ENCODE data around the gene TMEM258. TPM values are rescaled to one million over a fixed set of nuclear protein-coding genes. Genes with fewer than 3 reads are reported as not detected.
A peak's percentile ranks its signal among the peaks of the same experiment; 100 is the strongest.

The TMEM258 gene
- total RNA-seq, 1 experiment from 2014 or later, result 201 TPM

GRCh38 chr11:61749591-61750217, 42.7 kb downstream of the TMEM258 start:
- Histone ChIP-seq H2BK12ac (ENCODE audit: insufficient read length, low read depth, low read length) (no peak overlapping the region), H3K23ac (ENCODE audit: insufficient read length, low read depth, low read length) (no peak overlapping the region), H3T11ph (ENCODE audit: low read length) (no peak overlapping the region), H2BK5ac (ENCODE audit: insufficient read length, low read length) (no peak overlapping the region), H3K79me1 (ENCODE audit: insufficient read depth, low read depth, low read length, poor library complexity, severe bottlenecking) (no peaks in the 10 kb centered on the region), H3K4me2 (ENCODE audit: insufficient read depth, insufficient read length, low read length) (no peak overlapping the region), H4K8ac (replicated peaks; ENCODE audit: insufficient read length, low read depth, low read length) (no peak overlapping the region), H3K79me2 (ENCODE audit: insufficient read depth, low read length) (no peaks in the 10 kb centered on the region), H2BK20ac (ENCODE audit: low read depth, low read length, poor library complexity, severe bottlenecking) (no peak overlapping the region), H3K23me2 (ENCODE audit: insufficient read length, low read depth, low read length, poor library complexity, severe bottlenecking) (peaks cover 5% of the 10 kb centered on the region), H3K4ac (ENCODE audit: low read depth, low read length) (no peak overlapping the region), H4K20me1 (ENCODE audit: control insufficient read depth, insufficient read depth, insufficient read length) (no peaks in the 10 kb centered on the region), H2AFZ (ENCODE audit: low read length) (no peak overlapping the region), H2BK15ac (ENCODE audit: low read depth, low read length) (no peak overlapping the region), H2BK120ac (ENCODE audit: low read depth, low read length, poor library complexity, severe bottlenecking) (no peak overlapping the region), H3K9ac (ENCODE audit: extremely low read depth, insufficient read length, low read length) (no peak overlapping the region), H3K27ac (ENCODE audit: insufficient read length, low read depth, low read length) (no peak overlapping the region), H3K56ac (ENCODE audit: insufficient read length, low read depth, low read length) (no peak overlapping the region), H3K4me1 (ENCODE audit: insufficient read depth, low read length) (peaks cover 2% of the 10 kb centered on the region; the same call in 1 of the 2 replicates), H3K9me3 (ENCODE audit: control insufficient read depth, low read depth, low read length) (no peaks in the 10 kb centered on the region), H4K5ac (ENCODE audit: insufficient read length, low read depth, low read length) (no peak overlapping the region), H3K27me3 (ENCODE audit: insufficient read depth, low read length) (peaks cover 8% of the 10 kb centered on the region; the same call in 1 of the 2 replicates), H4K91ac (ENCODE audit: insufficient read length, low read depth, low read length) (no peak overlapping the region), H2AK5ac (ENCODE audit: insufficient read length, low read length) (no peak overlapping the region), H3K14ac (ENCODE audit: insufficient read depth, low read length) (no peak overlapping the region), H3K18ac (ENCODE audit: insufficient read length, low read depth, low read length) (no peak overlapping the region)
- Mint-ChIP-seq H3K4me1 (peaks cover 37 to 62% of the 10 kb centered on the region in 2 experiments), H3K36me3 (ENCODE audit: insufficient read depth in 1 of 3, low read depth in 3 of 3) (no peaks in the 10 kb centered on the region), H3K27me3 (ENCODE audit: low read depth) (peaks cover 38% of the 10 kb centered on the region), H3K9me3 (peaks cover 0 to 3% of the 10 kb centered on the region in 2 experiments; a peak in 1 of 5 replicates), H3K4me3 (peak overlapping the region in 1 of 2 experiments; percentile 3; a peak in 4 of 5 replicates), H3K27ac (peak overlapping the region in 1 of 3 experiments; percentile 10; a peak in 3 of 7 replicates)
- DNase-seq, result no peak
- no CpG with 5 or more reads among the region's 21 CpGs for WGBS (ENCODE audit: extremely low coverage, insufficient read length, low lambda C conversion rate)
- no peak for TF ChIP-seq CTCF (conservative IDR thresholded peaks at IDR 0.05)
